GM13976 (cell line): ENCODE data around the gene SDR39U1.

ENCODE experiments used
- DNase-seq: peaks from one replicate; pipeline ENCODE4 v3.0.0; 2012; ENCODE audit warnings: low spot score
- in situ Hi-C: fragments of 300-500 bp; cut with MboI; formaldehyde crosslinking; loops from one replicate; pipeline ENCODE4 v1.12.0; 2022; ENCODE audit warnings: low sequenced_read_pairs, mixed read lengths, inconsistent platforms; ENCODE audit not compliant: unreplicated experiment
- TF ChIP-seq, protein P1 (sequence below): IDR thresholded peaks from 2 replicates; pipeline ENCODE4 v1.5.1; 2012; ENCODE audit warnings: borderline replicate concordance, mild to moderate bottlenecking; ENCODE audit not compliant: insufficient read depth; ENCODE audit errors: extremely low read depth, missing control alignments, control extremely low read depth

The SDR39U1 gene

GRCh38 chr14:24408764-24409163, 33.8 kb downstream of the SDR39U1 start:
- DNase-seq = no peak
- TF ChIP-seq, protein P1, sequence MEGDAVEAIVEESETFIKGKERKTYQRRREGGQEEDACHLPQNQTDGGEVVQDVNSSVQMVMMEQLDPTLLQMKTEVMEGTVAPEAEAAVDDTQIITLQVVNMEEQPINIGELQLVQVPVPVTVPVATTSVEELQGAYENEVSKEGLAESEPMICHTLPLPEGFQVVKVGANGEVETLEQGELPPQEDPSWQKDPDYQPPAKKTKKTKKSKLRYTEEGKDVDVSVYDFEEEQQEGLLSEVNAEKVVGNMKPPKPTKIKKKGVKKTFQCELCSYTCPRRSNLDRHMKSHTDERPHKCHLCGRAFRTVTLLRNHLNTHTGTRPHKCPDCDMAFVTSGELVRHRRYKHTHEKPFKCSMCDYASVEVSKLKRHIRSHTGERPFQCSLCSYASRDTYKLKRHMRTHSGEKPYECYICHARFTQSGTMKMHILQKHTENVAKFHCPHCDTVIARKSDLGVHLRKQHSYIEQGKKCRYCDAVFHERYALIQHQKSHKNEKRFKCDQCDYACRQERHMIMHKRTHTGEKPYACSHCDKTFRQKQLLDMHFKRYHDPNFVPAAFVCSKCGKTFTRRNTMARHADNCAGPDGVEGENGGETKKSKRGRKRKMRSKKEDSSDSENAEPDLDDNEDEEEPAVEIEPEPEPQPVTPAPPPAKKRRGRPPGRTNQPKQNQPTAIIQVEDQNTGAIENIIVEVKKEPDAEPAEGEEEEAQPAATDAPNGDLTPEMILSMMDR = no peak
- in situ Hi-C loops = no loop called here

GRCh38 chr14:24407608-24408325, 34.8 kb downstream of the SDR39U1 start:
- TF ChIP-seq, protein P1 = no peak
- no peak for DNase-seq
- in situ Hi-C loops = no loop called here

DNA sequence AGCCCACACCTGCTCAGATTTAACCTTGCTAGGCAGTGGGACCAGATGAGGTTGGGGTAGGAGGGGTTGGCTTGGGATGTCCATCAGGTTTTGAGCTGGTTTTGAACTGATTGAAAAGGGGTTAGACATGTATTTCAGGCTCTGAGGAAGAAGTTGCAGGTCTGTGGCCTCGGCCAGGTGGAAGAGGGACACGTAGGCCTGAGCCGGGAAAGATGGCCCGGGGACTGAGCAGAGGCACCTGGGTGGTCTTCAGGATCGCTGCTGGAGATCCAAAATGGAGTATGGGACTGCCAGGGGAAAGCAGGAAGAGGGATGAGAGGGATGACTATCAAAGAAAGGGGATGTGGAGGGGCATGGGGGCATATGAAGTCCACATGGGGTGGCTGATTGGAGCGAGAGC, 36.2 kb downstream of the SDR39U1 start:
- in situ Hi-C loops = no loop called here
- DNase-seq = no peak
- TF ChIP-seq, protein P1 = no peak

GRCh38 chr14:24404814-24405213, 37.8 kb downstream of the SDR39U1 start:
- TF ChIP-seq, protein P1 = no peak
- no peak for DNase-seq
- in situ Hi-C loops = no loop called here

DNA sequence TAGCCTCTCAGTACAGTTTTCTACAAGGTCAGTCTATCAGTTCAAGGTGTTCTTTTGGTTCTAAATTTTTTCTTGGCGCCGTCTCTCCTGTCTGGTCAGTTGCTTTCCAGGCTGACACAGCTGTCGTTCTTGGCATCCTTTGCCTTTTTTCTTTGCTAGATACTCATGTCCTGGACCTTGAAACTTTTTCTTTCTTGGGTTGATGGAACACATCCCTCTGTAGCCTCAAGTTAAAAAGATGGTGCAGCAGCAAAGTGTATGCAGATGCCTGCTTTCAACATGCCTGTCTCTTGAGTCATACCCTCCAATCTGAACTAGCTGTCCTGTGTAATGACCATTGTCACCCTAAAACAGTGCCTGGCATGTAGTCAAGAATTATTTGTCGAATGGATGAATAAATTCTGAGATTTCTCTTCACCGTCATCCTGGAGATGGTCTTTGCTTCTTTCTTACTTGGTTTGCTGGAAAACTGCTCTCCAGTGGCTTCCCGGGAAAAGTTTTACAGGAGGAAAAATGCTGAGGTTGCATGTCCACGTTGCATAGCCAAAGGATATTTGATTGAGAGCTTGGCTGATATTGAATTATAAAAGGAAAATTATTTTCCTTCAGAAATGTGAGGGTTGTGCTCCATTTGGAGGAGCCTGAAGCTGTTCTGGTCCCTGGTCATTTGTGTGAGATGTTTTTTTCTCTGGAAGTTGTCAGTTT, 39.1 kb downstream of the SDR39U1 start:
- in situ Hi-C loops = no loop called here
- TF ChIP-seq, protein P1 = no peak
- DNase-seq = no peak

DNA sequence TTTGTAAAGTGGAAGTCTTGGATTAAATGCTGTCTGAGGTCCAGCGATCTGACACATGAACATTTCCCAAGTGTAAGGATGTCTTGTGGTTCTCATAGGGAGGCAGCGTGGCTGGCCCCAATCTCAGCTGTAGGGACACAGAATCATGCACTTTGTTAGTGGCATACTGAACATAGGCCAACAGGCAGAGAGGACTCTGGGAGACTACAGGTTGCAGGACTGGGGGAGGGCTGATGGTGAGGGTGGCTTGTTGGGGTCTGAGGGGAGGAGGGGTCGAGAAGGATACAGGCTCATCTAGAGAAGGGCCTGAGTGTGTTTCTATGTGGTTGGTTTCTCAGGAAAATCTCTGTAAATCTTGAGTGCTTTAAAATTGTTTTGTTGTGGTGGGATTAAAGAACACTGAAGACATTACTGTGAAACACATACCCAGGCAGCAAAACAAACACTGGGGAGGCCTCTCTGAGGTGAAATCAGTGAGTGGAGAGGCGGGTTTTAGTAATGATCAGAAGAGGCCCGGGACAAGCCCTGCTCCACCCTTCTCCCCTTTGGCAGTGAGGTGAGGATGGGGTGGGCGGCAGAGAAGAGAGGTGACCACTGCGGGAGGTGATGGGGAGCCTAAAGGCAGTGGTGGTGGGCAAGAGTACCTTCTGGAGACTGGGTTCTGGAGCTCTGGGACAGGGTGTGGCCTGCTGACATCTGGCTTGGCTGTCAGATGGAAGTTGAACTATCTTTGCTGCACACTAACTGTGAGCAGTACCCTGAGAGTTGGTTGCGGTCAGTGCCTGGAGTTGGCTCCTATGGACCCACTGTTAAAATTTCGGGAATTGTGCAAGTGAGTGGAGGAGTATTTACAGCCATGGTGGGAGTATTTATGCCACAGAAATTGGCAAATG, 40.5 kb downstream of the SDR39U1 start:
- in situ Hi-C loops = no loop called here
- DNase-seq = no peak
- TF ChIP-seq, protein P1 = no peak
